NCI-H748 (cell line): ENCODE measurements around the gene CEP89.
"Not testable (repeated sequence)": the region's sequence is repeated elsewhere in the genome, so short reads cannot be mapped to it uniquely, and the experiment has no call there.

Experiments
- DNase-seq: peaks from one replicate; lab custom pipeline; 2025; ENCODE audit not compliant: unreplicated experiment; lab: John Stamatoyannopoulos, UW

Gene CEP89

GRCh38 chr19:32848035-32848434 lies 123.7 kb downstream of the CEP89 start:
- not testable (repeated sequence) for DNase-seq

GRCh38 chr19:32843716-32844245 lies 128.0 kb downstream of the CEP89 start:
- no peak for DNase-seq

- no peak for DNase-seq
Measured at GRCh38 chr19:32842061-32842460, 129.7 kb downstream of the CEP89 start.

- DNase-seq: no peak
Measured at GRCh38 chr19:32837531-32837930, 134.2 kb downstream of the CEP89 start.

GRCh38 chr19:32833388-32833787 lies 138.4 kb downstream of the CEP89 start:
- not testable (repeated sequence) for DNase-seq

GRCh38 chr19:32832825-32833224 lies 138.9 kb downstream of the CEP89 start:
- DNase-seq: not testable (repeated sequence)

GRCh38 chr19:32832094-32832493 lies 139.7 kb downstream of the CEP89 start:
- DNase-seq: not testable (repeated sequence)

- no peak for DNase-seq
Measured at GRCh38 chr19:32831611-32832010, 140.1 kb downstream of the CEP89 start.

- no peak for DNase-seq
Measured at GRCh38 chr19:32830231-32831014, 141.3 kb downstream of the CEP89 start.

GRCh38 chr19:32829345-32829896 lies 142.3 kb downstream of the CEP89 start:
- no peak for DNase-seq

- DNase-seq: peak; percentile 45
Measured at GRCh38 chr19:32828643-32829344, 143.0 kb downstream of the CEP89 start.

GRCh38 chr19:32828139-32828538 lies 143.6 kb downstream of the CEP89 start:
- no peak for DNase-seq
